ENCODE results near the gene CTDP1.

CTDP1 gene

GRCh38 chr18:79799619-79800370, 120.2 kb downstream of the CTDP1 start:
- H3K4me3 ChIP-seq (ENCODE audit: extremely low read depth, insufficient read depth, low read length, poor library complexity, severe bottlenecking), result no peak overlapping the region
- no peak overlapping the region for H3K27ac ChIP-seq (ENCODE audit: low read depth, low read length, severe bottlenecking)
- 88 to 94% methylated on average over 24 to 29 of the region's 30 CpGs for WGBS, 2 experiments (ENCODE audit: insufficient coverage in 2 of 2)
- no peaks in the 10 kb centered on the region for H3K9me3 ChIP-seq (ENCODE audit: control insufficient read depth, low read length)
- no peaks in the 10 kb centered on the region for H3K36me3 ChIP-seq (ENCODE audit: control insufficient read depth, insufficient read depth, low read length)
- H3K4me1 ChIP-seq (ENCODE audit: control insufficient read depth, insufficient read depth, low read length, poor library complexity, severe bottlenecking), result no peaks in the 10 kb centered on the region

GRCh38 chr18:79800371-79801180, 121.0 kb downstream of the CTDP1 start:
- no peak overlapping the region for H3K4me3 ChIP-seq (ENCODE audit: extremely low read depth, insufficient read depth, low read length, poor library complexity, severe bottlenecking)
- no peaks in the 10 kb centered on the region for H3K4me1 ChIP-seq (ENCODE audit: control insufficient read depth, insufficient read depth, low read length, poor library complexity, severe bottlenecking)
- 92% methylated on average over 30 to 35 of the region's 39 CpGs for WGBS, 2 experiments (ENCODE audit: insufficient coverage in 2 of 2)
- H3K36me3 ChIP-seq (ENCODE audit: control insufficient read depth, insufficient read depth, low read length), result no peaks in the 10 kb centered on the region
- no peak overlapping the region for H3K27ac ChIP-seq (ENCODE audit: low read depth, low read length, severe bottlenecking)
- no peaks in the 10 kb centered on the region for H3K9me3 ChIP-seq (ENCODE audit: control insufficient read depth, low read length)

GRCh38 chr18:79801217-79801616, 121.6 kb downstream of the CTDP1 start:
- H3K9me3 ChIP-seq (ENCODE audit: control insufficient read depth, low read length), result no peaks in the 10 kb centered on the region
- H3K4me1 ChIP-seq (ENCODE audit: control insufficient read depth, insufficient read depth, low read length, poor library complexity, severe bottlenecking), result no peaks in the 10 kb centered on the region
- WGBS, 2 experiments (ENCODE audit: insufficient coverage in 2 of 2), result 91 to 94% methylated on average over 12 to 13 of the region's 13 CpGs
- no peaks in the 10 kb centered on the region for H3K36me3 ChIP-seq (ENCODE audit: control insufficient read depth, insufficient read depth, low read length)
- no peak overlapping the region for H3K4me3 ChIP-seq (ENCODE audit: extremely low read depth, insufficient read depth, low read length, poor library complexity, severe bottlenecking)
- H3K27ac ChIP-seq (ENCODE audit: low read depth, low read length, severe bottlenecking), result no peak overlapping the region

- no peaks in the 10 kb centered on the region for H3K4me1 ChIP-seq (ENCODE audit: control insufficient read depth, insufficient read depth, low read length, poor library complexity, severe bottlenecking)
- WGBS, 2 experiments (ENCODE audit: insufficient coverage in 2 of 2), result 89 to 91% methylated on average over 3 of the region's 9 CpGs
- no peak overlapping the region for H3K27ac ChIP-seq (ENCODE audit: low read depth, low read length, severe bottlenecking)
- no peaks in the 10 kb centered on the region for H3K9me3 ChIP-seq (ENCODE audit: control insufficient read depth, low read length)
- H3K4me3 ChIP-seq (ENCODE audit: extremely low read depth, insufficient read depth, low read length, poor library complexity, severe bottlenecking), result no peak overlapping the region
- H3K36me3 ChIP-seq (ENCODE audit: control insufficient read depth, insufficient read depth, low read length), result no peaks in the 10 kb centered on the region
Measured at GRCh38 chr18:79801641-79802040, 122.0 kb downstream of the CTDP1 start.

- Histone ChIP-seq H3K4me3 (ENCODE audit: extremely low read depth, insufficient read depth, low read length, poor library complexity, severe bottlenecking) (no peak overlapping the region), H3K9me3 (ENCODE audit: control insufficient read depth, low read length) (no peaks in the 10 kb centered on the region), H3K36me3 (ENCODE audit: control insufficient read depth, insufficient read depth, low read length) (no peaks in the 10 kb centered on the region), H3K4me1 (ENCODE audit: control insufficient read depth, insufficient read depth, low read length, poor library complexity, severe bottlenecking) (no peaks in the 10 kb centered on the region), H3K27ac (ENCODE audit: low read depth, low read length, severe bottlenecking) (no peak overlapping the region)
- WGBS, 2 experiments (ENCODE audit: insufficient coverage in 2 of 2), result 89 to 92% methylated on average over 16 to 17 of the region's 18 CpGs
Measured at GRCh38 chr18:79802298-79802697, 122.7 kb downstream of the CTDP1 start.

GRCh38 chr18:79803611-79804051, 124.0 kb downstream of the CTDP1 start:
- no peaks in the 10 kb centered on the region for H3K9me3 ChIP-seq (ENCODE audit: control insufficient read depth, low read length)
- no peak overlapping the region for H3K27ac ChIP-seq (ENCODE audit: low read depth, low read length, severe bottlenecking)
- WGBS, 2 experiments (ENCODE audit: insufficient coverage in 2 of 2), result 84 to 92% methylated on average over 14 of the region's 14 CpGs

More at GRCh38 chr18:79803611-79804051, 124.0 kb downstream of the CTDP1 start:
- Histone ChIP-seq H3K4me1 (ENCODE audit: control insufficient read depth, insufficient read depth, low read length, poor library complexity, severe bottlenecking) (no peaks in the 10 kb centered on the region), H3K4me3 (ENCODE audit: extremely low read depth, insufficient read depth, low read length, poor library complexity, severe bottlenecking) (no peak overlapping the region), H3K36me3 (ENCODE audit: control insufficient read depth, insufficient read depth, low read length) (no peaks in the 10 kb centered on the region)
